ENCODE measurements around the gene UBL4B.

The UBL4B gene

DNA sequence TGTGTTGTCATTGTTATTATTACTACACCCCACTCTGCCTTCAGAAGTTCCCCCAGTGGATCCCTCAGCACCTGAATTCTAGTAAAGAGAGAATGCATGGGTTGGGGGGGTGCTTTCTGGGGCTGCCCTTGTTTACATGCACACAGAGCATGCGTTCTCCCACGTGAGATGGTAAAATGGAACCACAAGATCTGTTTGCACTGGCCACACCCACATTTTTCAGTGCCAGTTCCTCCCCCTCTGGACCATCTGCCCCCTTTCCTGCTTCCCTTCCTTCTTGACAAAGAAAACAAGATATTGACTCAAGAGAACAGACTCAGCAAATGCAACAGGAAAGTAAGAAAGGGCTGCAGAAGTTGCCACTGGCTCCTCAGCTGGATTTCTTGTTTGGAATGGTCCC lies 46.9 kb downstream of the UBL4B start:
- DNase-seq, result no peak

DNA sequence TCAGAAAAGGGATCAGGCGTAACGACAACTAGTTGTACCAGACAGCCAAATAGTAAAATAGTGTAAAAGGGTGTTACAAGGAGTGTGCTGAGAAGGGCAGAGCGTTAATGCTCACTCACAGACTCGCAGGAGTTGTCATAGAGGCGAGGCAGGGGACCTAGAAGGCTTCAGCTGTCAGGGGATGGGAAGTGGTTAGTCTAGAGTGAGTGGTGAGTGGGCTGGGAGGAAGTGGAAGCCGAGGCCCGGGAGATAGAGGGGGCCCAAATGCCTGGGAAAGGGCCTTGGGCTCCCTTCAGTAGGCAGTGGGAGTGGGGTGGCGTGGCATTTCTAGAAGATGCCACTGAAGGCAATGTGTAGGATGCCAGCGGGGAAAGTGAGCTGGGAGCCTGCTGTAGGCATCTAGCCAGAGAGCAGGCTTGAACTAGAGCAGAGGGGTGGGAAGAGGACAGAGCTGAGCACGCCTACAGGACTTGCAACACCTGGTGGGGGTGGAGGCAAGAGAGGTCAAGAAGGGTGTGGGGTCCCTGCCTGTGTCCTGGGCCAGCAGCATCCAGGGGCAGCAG lies 48.4 kb downstream of the UBL4B start:
- no peak for DNase-seq

DNA sequence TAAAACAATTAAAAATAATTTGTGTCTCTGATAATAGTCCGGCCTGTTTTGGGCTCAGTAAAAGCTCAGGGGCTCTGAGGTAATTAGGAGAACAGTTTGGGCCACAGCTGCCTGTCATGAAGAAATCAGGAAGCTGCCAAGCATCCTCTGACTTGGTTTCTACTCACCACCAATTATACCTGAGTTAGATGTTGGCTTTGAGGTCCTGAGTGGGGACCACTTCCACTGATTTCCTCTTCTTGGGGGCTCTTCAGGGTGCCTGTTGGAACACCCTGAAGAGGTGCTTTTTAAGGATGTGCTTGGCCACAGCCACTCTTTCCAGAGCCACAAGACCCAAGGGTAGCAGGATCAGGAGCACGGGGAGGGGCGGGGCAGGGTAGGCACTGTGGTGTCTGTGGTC lies 48.9 kb downstream of the UBL4B start:
- no peak for DNase-seq

DNA sequence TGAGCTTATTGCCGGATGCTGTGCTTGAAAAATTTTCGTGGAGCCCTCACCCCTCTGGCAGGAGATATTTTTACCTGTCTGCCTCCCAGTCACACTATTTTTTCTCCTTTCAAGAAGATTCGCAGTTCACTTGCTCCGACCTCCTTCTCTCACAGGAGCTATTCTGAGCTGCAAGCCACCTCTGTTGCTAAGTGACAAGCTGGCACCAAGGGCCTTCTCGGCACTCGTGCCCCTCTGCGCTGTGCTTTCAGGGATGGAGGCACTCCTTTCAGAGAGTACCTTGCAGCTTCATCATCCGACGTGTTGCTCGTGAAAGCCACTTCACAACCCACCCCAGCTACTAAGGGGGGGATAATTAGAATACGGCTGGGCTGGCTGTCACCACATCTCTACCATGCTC lies 49.6 kb downstream of the UBL4B start:
- no peak for DNase-seq
